HG03066 (cell line): ENCODE data around the gene CDKN1C.

Experiments used
- ATAC-seq: cut with Tn5 transposase; IDR thresholded peaks from one replicate; pipeline ENCODE4 v1.9.1; 2021; ENCODE audit warnings: low read depth; ENCODE audit not compliant: unreplicated experiment

Gene CDKN1C

GRCh38 chr11:2870969-2871680, 14.4 kb downstream of the CDKN1C start:
- no peak for ATAC-seq

GRCh38 chr11:2870460-2870859, 15.1 kb downstream of the CDKN1C start:
- no peak for ATAC-seq

GRCh38 chr11:2869561-2870427, 15.8 kb downstream of the CDKN1C start:
- ATAC-seq: no peak

- ATAC-seq: no peak
Observed at GRCh38 chr11:2869134-2869526, 16.4 kb downstream of the CDKN1C start.

GRCh38 chr11:2868506-2869133, 17.0 kb downstream of the CDKN1C start:
- no peak for ATAC-seq

- ATAC-seq: no peak
Observed at GRCh38 chr11:2867722-2868505, 17.7 kb downstream of the CDKN1C start.

GRCh38 chr11:2867142-2867541, 18.4 kb downstream of the CDKN1C start:
- no peak for ATAC-seq

GRCh38 chr11:2865922-2866577, 19.5 kb downstream of the CDKN1C start:
- ATAC-seq: no peak

GRCh38 chr11:2864901-2865300, 20.7 kb downstream of the CDKN1C start:
- no peak for ATAC-seq

GRCh38 chr11:2863276-2863618, 22.3 kb downstream of the CDKN1C start:
- no peak for ATAC-seq

- no peak for ATAC-seq
Observed at GRCh38 chr11:2862395-2863275, 22.9 kb downstream of the CDKN1C start.

GRCh38 chr11:2860636-2861035, 24.9 kb downstream of the CDKN1C start:
- ATAC-seq: no peak

- ATAC-seq: no peak
Observed at GRCh38 chr11:2859699-2860037, 25.9 kb downstream of the CDKN1C start.

GRCh38 chr11:2858995-2859698, 26.4 kb downstream of the CDKN1C start:
- ATAC-seq: no peak

- no peak for ATAC-seq
Observed at GRCh38 chr11:2857918-2858317, 27.7 kb downstream of the CDKN1C start.

- ATAC-seq: no peak
Observed at GRCh38 chr11:2857276-2857675, 28.3 kb downstream of the CDKN1C start.

GRCh38 chr11:2855162-2855561, 30.4 kb downstream of the CDKN1C start:
- ATAC-seq: no peak

- ATAC-seq: no peak
Observed at GRCh38 chr11:2853997-2854560, 31.5 kb downstream of the CDKN1C start.
